COR-L47 (cell line): ENCODE data around the gene TPRG1L.

Experiments used
- DNase-seq: peaks from one replicate; lab custom pipeline; 2025; lab: John Stamatoyannopoulos, UW

Gene TPRG1L

GRCh38 chr1:3594706-3595377, 30.0 kb upstream of the TPRG1L start:
- no peak for DNase-seq

- DNase-seq: no peak
These were observed 28.9 kb upstream of the TPRG1L start for GRCh38 chr1:3595949-3596348.

GRCh38 chr1:3596663-3597598, 27.9 kb upstream of the TPRG1L start:
- DNase-seq: no peak

DNA sequence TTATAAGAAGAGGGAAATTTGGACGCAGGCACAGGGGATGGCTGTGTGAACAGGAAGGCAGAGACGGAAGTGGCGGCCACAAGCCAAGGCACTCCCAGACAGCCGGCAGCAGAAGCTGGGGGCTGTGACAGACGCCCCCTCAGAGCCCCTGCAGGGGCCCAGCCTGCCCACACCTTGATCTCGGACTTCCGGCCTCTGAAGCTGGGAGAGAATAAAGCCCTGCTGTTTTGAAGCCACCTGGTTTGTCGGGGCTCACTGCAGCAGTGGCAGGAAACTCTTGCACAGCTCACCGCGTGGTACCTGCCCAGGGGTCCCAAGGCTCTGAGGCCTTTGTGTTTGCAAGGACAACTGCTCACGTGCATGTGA, 27.2 kb upstream of the TPRG1L start:
- DNase-seq: no peak

DNA sequence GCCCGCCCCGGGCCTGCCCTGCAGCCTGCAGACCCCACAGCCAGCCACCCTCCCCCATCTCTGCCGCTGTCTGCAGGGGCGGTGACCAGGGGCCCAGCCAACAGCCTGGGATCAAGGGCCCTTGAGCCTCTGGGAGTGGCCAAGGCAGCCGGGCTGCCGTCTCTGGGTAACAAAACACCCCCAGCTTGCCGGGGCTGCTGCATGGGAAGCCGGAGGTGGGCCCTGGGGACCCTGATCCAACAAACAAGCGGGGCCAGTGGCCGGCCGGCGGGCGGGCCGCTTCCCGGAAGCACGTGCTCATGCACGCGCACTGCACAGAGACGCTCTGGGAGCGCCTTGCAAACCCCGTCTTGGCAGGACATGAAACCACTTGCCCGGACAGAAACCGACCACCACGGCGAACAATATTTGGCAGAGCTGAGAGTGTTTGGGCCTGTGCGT, 26.7 kb upstream of the TPRG1L start:
- no peak for DNase-seq

GRCh38 chr1:3598522-3599285, 26.1 kb upstream of the TPRG1L start:
- DNase-seq: no peak

GRCh38 chr1:3599286-3599811, 25.5 kb upstream of the TPRG1L start:
- no peak for DNase-seq

DNA sequence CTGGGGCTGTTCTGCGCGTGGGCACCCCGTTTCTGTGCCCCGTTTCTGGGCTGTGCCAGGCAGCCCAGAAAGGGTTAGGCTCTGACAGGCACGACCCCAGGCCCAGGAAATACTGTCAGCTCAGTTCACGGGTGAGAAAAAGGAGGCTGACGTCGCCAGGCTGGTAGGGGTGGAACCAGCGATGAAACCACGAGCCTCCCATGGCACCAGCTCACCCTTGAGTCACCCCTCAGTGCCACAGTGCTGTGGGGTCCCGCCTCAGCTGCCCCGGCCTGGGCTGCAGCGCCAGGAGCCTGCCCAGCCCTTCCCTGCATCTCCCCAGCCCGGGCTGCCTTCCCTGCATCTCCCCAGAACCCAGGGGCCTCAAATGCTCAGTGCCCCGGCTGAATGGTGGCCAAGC, 25.0 kb upstream of the TPRG1L start:
- DNase-seq: no peak

DNA sequence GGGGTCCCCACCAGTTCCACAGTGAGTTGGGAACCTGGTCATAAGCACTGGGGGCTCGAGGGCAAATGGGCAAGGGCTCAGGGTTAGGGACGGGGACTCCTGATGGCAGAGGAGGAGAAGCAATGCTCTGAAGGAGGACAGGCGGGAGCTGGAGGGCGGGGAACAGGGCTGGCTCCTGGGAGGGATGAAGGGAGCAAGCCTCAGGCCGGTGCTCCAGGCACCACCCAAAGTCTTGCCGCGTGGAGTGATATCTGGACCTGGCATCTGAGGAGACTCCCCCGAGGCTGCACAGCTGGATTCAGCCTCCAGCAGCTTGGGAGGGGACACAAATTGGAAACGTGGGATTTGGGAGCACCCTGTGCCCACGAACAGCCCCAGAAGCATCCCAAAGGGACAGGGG, 24.5 kb upstream of the TPRG1L start:
- DNase-seq: no peak

DNA sequence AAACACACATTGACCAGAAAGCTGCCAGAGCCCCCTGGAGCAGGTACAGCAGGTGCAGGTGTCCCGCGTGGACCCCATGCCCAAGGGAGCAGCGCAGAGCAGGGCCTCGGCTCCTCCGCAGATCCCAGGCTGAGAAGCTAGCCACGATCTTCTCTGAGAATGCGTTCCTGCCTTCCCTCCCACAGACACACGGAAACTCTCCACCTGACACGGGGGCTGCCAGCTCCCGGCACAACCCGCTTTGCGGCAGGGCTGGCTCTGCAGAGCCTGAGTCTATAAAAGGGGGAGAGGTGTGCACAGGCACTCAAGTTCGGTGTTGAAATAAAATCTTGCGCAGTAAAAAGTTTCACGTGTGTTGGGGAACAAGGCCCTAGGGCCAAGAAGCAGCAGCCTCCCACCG, 23.1 kb upstream of the TPRG1L start:
- no peak for DNase-seq

- no peak for DNase-seq
These were observed 22.4 kb upstream of the TPRG1L start for GRCh38 chr1:3602375-3602774.

DNA sequence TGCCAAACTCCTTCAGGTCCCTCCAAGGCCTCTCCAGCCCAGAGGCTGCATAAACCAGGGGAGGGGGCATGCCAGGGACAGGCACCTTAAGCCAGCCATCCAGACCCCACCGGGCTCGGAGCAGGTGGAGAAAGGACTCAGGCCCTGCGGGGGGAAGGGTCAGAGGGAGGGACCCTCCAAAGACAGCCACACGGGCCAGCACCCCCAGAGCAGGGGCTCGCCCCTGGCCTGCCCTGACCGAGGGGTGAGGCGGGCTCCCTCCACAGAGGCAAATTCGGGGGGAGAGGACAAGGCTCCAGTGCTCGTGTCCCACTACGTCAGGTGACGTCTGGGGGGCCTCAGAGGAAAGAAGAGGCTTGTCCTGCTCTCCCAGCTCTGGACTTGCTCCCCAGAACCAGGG, 21.7 kb upstream of the TPRG1L start:
- no peak for DNase-seq

GRCh38 chr1:3603571-3604467, 21.0 kb upstream of the TPRG1L start:
- no peak for DNase-seq

DNA sequence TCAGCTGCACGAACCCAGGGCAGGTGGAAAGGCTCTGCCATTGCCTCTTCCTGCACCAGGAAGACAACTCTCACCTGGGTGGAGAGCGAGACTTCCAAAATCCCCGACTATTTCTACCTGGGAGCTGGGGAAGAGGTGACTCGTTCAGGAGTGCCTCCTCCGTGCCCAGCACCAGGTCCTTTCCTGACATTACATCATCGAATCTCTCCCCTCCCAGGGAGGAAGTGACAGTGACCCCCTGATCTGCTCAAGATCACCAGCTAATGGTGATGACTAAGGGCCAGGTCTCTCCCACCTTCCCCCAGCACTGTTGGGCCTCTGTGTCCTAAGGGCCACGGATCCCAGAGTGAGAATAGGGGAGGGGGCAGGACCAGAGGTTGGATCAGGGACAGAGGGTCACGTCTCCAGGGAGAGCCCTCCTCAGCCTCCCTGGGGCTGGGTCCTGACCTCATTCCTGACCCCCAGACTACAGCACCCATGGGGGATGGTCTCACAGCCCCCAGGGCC, 20.3 kb upstream of the TPRG1L start:
- DNase-seq: no peak

DNA sequence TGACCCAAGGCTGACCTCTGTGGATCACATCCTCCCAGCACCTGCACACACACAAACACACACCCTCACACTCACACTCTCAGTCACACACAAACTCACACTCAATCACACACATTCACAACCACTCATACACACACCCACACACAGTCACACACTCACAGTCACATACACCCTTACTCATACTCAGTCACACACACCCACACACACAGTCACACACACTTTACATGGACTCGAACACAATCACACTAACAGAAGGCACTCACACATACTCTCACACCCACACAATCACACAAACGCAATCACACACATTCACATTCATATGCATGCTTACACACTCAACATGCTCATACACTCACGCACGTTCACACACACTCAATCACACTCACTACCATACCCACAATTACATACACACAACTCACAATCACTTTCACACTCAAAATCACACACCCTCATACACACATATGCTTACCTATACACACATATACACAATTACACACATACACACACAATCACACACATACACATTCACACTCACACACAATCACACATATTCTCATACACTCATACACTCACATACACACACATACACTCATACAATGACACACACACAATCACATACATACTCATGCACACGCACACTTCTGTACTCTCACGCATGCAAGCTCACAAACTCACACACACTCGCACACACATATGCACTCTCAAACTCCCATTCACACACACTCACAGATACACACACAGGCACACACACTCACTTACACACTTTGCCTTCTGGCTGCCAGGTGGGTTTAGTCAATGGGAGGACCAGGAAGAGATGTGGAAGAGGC, 19.6 kb upstream of the TPRG1L start:
- DNase-seq: no peak

DNA sequence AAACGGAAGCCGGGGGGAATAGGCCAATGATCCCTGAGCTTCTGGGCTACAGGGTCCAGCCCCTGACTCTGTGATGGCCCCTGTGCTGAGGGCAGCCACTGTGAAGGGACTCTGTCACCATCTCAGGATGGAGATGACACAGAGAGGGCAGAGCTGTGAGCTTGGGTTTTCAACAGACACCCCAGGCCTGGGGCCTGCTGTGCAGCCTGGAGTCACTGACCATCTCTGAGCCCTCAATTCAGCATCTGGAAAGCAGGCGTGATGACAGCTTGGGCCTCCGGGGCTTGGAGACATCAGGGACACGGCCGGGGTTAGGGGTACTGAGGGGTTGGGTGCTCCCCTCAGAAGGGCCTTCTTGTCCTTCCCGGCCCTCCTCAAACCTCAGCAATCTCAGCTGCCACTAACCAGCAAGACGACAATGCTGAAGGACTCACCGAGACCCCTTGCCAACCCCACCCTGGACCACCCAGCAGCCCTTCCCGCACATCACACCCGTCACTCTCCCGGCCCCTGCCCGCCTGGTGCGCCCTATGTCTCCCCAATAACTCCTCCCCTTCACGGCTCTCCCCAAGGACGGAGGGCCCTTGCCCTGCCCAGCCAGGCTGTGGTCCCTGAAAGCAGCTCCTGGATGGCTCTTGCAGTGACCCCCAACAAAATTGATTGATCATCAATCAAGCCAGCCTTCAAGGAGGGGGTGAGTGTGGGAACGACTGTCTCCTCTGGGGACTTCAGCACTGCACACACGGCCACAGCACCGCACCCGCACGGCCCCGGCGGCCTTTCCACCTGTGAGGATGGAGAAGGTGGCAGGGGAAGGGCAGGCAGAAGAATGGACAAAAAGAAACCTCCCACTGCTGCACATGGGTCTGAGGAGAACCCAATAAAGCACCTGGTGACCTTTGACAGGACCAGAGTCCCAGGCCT, 17.8 kb upstream of the TPRG1L start:
- no peak for DNase-seq

DNA sequence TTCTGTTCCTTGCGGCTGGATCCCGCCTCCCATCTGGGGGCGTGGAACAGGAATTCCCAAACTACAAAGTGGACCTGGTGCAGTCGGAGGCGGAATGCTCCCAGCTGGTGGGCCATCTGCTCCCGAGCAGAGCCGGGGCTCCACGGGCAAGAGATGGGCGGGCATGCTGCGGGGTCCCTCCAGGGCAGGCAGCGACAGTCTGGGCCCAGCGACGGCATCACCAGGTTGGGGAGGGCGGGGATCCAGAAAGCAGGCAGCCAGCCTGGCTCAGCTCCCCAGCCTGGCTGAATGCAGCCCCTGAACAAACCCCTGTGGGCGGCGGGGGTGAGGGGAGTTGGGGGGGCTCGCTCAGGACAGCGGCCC, 17.1 kb upstream of the TPRG1L start:
- DNase-seq: no peak

DNA sequence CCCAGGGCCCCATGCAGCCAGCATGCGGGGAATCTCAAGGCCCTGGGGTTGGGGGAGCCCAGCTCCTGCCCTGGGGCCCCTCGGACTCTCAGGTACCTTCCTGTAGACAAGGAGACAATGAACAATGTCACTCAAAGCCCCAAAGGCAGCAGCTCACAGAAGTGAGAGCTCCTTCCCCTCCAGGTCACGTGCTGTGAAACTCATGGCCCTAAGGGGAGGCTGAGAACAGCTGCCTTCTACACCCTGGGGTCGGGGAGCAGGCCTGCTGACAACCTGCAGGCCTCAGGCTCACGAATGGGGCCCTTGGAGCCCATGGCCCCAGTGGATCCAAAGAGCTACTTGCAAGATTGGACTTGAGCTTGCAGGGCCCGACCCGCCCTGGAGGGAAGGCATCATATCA, 16.7 kb upstream of the TPRG1L start:
- DNase-seq: no peak
